ENCODE data around the gene SLC35F3. TPM values are rescaled to one million over a fixed set of nuclear protein-coding genes. Genes with fewer than 3 reads are reported as not detected.

SLC35F3 gene
- total RNA-seq, 2 donors from 2014 or later: not detected

DNA sequence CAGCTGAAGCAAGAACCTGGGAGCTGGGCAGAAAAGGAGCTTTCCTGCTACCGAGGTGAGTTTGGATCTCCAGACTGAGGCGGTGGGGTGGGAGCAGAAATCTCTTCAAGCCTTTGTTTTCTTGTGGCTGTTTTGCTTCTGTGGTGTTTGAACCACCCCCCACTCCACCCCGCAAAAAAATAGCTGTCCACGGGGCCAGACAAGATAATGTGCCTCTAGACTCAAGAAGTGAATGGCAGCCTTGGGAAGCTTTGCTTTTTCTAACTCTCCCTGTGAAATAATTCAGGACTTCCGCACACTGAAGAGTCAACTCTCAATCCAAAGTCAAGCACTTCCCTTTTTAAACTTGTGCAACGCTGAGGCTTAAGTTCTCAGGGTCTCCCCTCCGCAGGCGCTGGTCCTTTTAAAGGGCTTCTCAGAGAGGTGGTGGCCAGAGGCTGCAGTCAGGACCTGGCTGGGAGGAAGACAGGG lies 309.2 kb downstream of the SLC35F3 start:
- Histone ChIP-seq H3K27me3 (peaks cover 0 to 4% of the 10 kb centered on the region in 2 donors), H3K36me3 (no peaks in the 10 kb centered on the region), H3K9me3 (no peaks in the 10 kb centered on the region), H3K4me1 (peaks cover 0 to 17% of the 10 kb centered on the region in 2 donors), H3K27ac (no peak overlapping the region), H3K4me3 (peak overlapping the region; percentile 14 to 49)
- TF ChIP-seq, protein P1, sequence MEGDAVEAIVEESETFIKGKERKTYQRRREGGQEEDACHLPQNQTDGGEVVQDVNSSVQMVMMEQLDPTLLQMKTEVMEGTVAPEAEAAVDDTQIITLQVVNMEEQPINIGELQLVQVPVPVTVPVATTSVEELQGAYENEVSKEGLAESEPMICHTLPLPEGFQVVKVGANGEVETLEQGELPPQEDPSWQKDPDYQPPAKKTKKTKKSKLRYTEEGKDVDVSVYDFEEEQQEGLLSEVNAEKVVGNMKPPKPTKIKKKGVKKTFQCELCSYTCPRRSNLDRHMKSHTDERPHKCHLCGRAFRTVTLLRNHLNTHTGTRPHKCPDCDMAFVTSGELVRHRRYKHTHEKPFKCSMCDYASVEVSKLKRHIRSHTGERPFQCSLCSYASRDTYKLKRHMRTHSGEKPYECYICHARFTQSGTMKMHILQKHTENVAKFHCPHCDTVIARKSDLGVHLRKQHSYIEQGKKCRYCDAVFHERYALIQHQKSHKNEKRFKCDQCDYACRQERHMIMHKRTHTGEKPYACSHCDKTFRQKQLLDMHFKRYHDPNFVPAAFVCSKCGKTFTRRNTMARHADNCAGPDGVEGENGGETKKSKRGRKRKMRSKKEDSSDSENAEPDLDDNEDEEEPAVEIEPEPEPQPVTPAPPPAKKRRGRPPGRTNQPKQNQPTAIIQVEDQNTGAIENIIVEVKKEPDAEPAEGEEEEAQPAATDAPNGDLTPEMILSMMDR (IDR thresholded peaks at IDR 0.05): no peak
- no peak for DNase-seq (ENCODE audit: low spot score)

DNA sequence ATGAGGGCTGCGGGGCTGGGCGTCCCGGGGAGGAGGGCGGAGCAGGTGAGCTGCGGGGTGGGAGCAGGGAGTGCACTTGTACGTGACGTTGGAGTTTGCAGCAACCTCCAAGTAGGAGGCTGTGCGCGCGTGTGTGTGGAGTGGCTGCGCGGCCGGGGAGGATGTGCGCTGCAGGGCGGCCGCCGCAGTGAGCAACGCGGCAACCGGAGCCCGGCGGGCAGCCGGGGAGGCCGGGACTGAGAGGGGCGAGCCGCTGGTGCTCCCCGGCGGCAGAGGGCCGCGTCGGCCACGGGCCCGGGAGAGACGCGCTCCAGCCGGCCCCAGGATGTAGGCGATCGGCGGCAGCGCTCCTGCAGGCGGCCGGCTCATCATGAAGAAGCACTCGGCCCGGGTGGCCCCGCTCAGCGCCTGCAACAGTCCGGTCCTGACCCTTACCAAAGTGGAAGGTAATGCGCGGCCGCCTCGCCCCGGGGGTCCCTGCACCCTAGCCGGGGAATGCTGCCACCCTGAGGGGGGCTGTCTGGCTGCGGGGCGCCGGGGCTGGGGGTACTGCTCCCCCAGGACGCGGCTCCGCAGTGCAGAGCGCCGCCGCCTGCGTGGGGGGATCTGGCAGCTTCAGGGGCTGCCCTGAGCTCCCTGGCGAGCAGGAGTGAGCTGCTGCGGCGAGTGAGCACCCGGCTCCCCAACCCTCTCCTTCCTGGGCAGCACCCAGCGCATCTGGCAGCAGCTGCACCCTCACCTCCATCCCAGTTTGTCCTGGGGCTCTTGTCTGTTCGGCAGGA lies 309.8 kb downstream of the SLC35F3 start:
- TF ChIP-seq, protein P1 (IDR thresholded peaks at IDR 0.05): no peak
- Histone ChIP-seq H3K27me3 (peaks cover 0 to 4% of the 10 kb centered on the region in 2 donors), H3K4me1 (peaks cover 0 to 17% of the 10 kb centered on the region in 2 donors), H3K4me3 (peak overlapping the region; percentile 14 to 49), H3K27ac (no peak overlapping the region), H3K9me3 (no peaks in the 10 kb centered on the region), H3K36me3 (no peaks in the 10 kb centered on the region)
- DNase-seq (ENCODE audit: low spot score): peak; percentile 51

DNA sequence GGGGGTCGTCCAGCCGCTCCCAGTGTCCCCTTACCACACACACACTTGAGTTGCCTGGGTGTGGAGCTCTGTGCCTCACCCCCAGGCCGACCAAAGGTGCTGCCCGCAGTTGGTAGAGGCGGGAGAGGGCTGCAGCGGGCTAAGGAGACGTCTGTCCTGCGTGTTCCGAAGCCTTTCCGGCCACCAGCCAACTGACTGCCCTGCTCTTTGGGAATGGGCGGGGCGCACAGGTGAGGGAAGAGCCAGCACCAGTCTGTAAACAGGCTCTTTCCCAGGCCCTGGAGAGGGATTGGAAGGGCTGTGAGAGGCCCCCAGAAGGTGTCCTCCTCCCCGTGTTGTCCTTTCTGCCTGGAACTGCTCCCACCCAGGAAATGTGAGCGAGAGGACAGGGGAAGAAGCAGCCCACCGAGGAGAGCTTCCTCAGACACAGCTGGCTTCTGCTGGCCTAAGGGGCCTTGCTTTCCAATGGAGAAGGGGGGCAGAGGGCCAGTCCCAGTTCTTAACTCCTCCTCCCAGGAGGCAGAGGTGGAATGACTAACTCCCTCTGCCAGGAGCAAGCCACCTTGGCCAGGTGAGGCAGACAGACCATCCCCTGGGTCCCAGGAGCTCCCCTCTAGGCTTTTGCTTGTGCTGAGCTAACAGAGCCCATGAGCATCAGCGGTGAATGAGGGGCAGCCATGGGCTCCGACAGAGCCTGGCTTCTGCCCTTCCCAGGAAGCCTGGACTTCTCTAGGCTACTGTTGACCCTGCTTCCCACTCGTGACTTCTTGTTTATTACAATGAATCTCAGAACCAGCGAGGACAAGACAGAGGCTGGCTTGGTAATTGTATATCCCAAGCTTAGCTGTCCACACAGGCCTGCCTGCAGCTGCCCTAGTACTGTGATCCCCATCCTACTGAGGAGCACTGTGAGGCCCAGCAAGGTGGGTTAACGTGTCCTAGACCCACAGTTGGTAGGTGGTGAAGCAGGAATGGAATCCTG lies 310.7 kb downstream of the SLC35F3 start:
- TF ChIP-seq, protein P1 (IDR thresholded peaks at IDR 0.05): no peak
- H3K27me3 ChIP-seq: peaks cover 0 to 4% of the 10 kb centered on the region in 2 donors
- no peaks in the 10 kb centered on the region for H3K36me3 ChIP-seq
- peak overlapping the region in 1 of 2 donors; percentile 49 for H3K4me3 ChIP-seq
- DNase-seq (ENCODE audit: low spot score): peak; percentile 50
- no peaks in the 10 kb centered on the region for H3K9me3 ChIP-seq
- H3K27ac ChIP-seq: no peak overlapping the region
- peaks cover 0 to 17% of the 10 kb centered on the region in 2 donors for H3K4me1 ChIP-seq

DNA sequence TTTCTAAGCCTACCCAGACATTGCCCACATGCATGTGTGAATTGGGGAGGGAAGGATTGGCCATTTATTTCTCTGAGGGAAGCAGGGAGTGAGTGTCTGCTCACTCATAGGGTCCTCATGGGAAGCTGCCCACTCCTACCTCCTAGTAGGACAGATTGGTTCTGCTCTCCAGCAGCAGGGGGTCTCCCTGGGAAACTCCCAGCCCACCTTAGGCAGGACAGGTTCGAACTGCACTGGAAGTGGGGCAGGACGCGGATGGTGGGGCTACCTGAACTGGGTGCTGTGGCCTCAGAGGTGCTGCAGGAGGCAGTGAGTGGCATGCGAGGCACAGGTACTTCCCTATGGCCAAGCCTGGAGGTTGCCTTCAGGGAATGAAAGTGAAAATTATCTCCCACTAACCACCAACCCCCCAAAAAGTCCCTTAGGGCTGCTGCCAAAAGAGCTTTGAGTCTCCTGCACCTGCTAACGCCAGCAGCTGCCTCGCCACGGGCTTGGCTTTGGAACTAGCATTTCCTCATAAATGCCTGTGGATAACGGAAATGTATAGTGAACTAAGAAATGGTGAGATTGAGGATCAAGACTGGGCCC lies 311.7 kb downstream of the SLC35F3 start:
- TF ChIP-seq, protein P1 (IDR thresholded peaks at IDR 0.05): no peak
- Histone ChIP-seq H3K36me3 (no peaks in the 10 kb centered on the region), H3K27me3 (peaks cover 0 to 4% of the 10 kb centered on the region in 2 donors)

DNA sequence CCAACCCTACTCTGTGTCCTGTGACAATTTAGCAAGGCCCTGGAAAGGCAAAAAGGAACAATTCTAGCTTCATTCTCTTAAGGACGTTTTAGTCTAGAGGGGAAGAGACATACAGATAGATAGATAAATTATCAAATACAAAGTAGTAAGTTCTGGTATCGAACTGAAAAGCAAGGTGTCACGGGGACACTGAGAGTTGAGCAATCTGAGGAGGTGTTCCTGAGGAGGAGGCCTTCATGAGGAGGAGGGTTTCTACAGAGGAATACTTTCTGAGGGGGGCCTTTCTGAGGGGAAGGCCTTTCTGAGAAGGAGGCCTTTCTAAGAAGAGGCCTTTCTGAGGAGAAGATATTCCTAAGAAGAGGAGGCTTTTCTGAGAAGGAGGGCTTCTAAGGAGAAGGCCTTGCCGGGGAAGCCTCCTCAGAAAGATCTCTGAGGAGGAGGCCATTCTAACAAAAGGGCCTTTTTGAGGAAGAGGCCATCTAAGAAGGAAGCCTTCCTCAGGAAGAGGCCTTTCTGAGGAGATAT lies 312.9 kb downstream of the SLC35F3 start:
- no peak overlapping the region for H3K27ac ChIP-seq
- no peak overlapping the region for H3K4me3 ChIP-seq
- no peaks in the 10 kb centered on the region for H3K36me3 ChIP-seq
- H3K27me3 ChIP-seq: peaks cover 0 to 4% of the 10 kb centered on the region in 2 donors
- H3K4me1 ChIP-seq: peaks cover 0 to 17% of the 10 kb centered on the region in 2 donors
- no peak for DNase-seq (ENCODE audit: low spot score)
- TF ChIP-seq, protein P1 (IDR thresholded peaks at IDR 0.05): no peak
- H3K9me3 ChIP-seq: no peaks in the 10 kb centered on the region

More for the DNA sequence above, 311.7 kb downstream of the SLC35F3 start:
- no peak overlapping the region for H3K27ac ChIP-seq
- H3K4me3 ChIP-seq: no peak overlapping the region
- H3K9me3 ChIP-seq: no peaks in the 10 kb centered on the region
- H3K4me1 ChIP-seq: peaks cover 0 to 17% of the 10 kb centered on the region in 2 donors
- DNase-seq (ENCODE audit: low spot score): no peak

Data from right atrium auricular region (tissue), 2 donors.